ENCODE data around the gene RNF215. TPM values are rescaled to one million over a fixed set of nuclear protein-coding genes. Genes with fewer than 3 reads are reported as not detected.
"Not testable (repeated sequence)": the region's sequence is repeated elsewhere in the genome, so short reads cannot be mapped to it uniquely, and the experiment has no call there.

RNF215 gene
- total RNA-seq, 3 donors from 2014 or later (not counting 1 experiment from before 2014, with no cell fraction given): 7.5 to 9.8 (median 9.5) TPM

- Histone ChIP-seq H3K4me3 (ENCODE audit: low read length) (no peak overlapping the region), H3K27ac (ENCODE audit: low read length) (no peak overlapping the region), H3K36me3 (ENCODE audit: control insufficient read depth, insufficient read depth, low read length) (no peaks in the 10 kb centered on the region), H3K9me3 (ENCODE audit: control insufficient read depth, insufficient read depth, low read length) (no peaks in the 10 kb centered on the region), H3K27me3 (ENCODE audit: control insufficient read depth, insufficient read depth, low read length) (no peaks in the 10 kb centered on the region), H3K4me1 (ENCODE audit: control insufficient read depth, insufficient read depth, low read length) (no peaks in the 10 kb centered on the region)
- ATAC-seq (no peak), DNase-seq (no peak)
- H3K4me1 Mint-ChIP-seq: no peaks in the 10 kb centered on the region
- WGBS (ENCODE audit: insufficient coverage): 82% methylated on average over 13 of the region's 13 CpGs
- no peaks in the 10 kb centered on the region for H3K36me3 Mint-ChIP-seq
- intact Hi-C loops (cut with micrococcal nuclease): no loop called here
- TF ChIP-seq, protein P1, sequence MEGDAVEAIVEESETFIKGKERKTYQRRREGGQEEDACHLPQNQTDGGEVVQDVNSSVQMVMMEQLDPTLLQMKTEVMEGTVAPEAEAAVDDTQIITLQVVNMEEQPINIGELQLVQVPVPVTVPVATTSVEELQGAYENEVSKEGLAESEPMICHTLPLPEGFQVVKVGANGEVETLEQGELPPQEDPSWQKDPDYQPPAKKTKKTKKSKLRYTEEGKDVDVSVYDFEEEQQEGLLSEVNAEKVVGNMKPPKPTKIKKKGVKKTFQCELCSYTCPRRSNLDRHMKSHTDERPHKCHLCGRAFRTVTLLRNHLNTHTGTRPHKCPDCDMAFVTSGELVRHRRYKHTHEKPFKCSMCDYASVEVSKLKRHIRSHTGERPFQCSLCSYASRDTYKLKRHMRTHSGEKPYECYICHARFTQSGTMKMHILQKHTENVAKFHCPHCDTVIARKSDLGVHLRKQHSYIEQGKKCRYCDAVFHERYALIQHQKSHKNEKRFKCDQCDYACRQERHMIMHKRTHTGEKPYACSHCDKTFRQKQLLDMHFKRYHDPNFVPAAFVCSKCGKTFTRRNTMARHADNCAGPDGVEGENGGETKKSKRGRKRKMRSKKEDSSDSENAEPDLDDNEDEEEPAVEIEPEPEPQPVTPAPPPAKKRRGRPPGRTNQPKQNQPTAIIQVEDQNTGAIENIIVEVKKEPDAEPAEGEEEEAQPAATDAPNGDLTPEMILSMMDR (IDR thresholded peaks at IDR 0.05): no peak
- no peaks in the 10 kb centered on the region for H3K27me3 Mint-ChIP-seq (ENCODE audit: low read depth in 2 of 2)
- no peak overlapping the region for H3K4me3 Mint-ChIP-seq
- H3K9me3 Mint-ChIP-seq: no peaks in the 10 kb centered on the region
- no peak overlapping the region for H3K27ac Mint-ChIP-seq
Measured at GRCh38 chr22:30408388-30409102, 21.3 kb upstream of the RNF215 start.

- TF ChIP-seq, protein P1 (IDR thresholded peaks at IDR 0.05): no peak
- H3K4me3 Mint-ChIP-seq: no peak overlapping the region
- Histone ChIP-seq H3K4me1 (ENCODE audit: control insufficient read depth, insufficient read depth, low read length) (no peaks in the 10 kb centered on the region), H3K27me3 (ENCODE audit: control insufficient read depth, insufficient read depth, low read length) (no peaks in the 10 kb centered on the region), H3K4me3 (ENCODE audit: low read length) (no peak overlapping the region), H3K36me3 (ENCODE audit: control insufficient read depth, insufficient read depth, low read length) (no peaks in the 10 kb centered on the region), H3K27ac (ENCODE audit: low read length) (no peak overlapping the region), H3K9me3 (ENCODE audit: control insufficient read depth, insufficient read depth, low read length) (no peaks in the 10 kb centered on the region)
- intact Hi-C loops (cut with micrococcal nuclease): no loop called here
- ATAC-seq (no peak), DNase-seq (no peak)
- no peak overlapping the region for H3K27ac Mint-ChIP-seq
- H3K36me3 Mint-ChIP-seq: no peaks in the 10 kb centered on the region
- no peaks in the 10 kb centered on the region for H3K27me3 Mint-ChIP-seq (ENCODE audit: low read depth in 2 of 2)
- no peaks in the 10 kb centered on the region for H3K4me1 Mint-ChIP-seq
- no peaks in the 10 kb centered on the region for H3K9me3 Mint-ChIP-seq
- WGBS (ENCODE audit: insufficient coverage): 96% methylated on average over 6 of the region's 6 CpGs
Measured at GRCh38 chr22:30406400-30406799, 19.2 kb upstream of the RNF215 start.

- no peak for ATAC-seq
- Histone ChIP-seq H3K9me3 (ENCODE audit: control insufficient read depth, insufficient read depth, low read length) (no peaks in the 10 kb centered on the region), H3K27ac (ENCODE audit: low read length) (no peak overlapping the region), H3K4me1 (ENCODE audit: control insufficient read depth, insufficient read depth, low read length) (no peaks in the 10 kb centered on the region), H3K27me3 (ENCODE audit: control insufficient read depth, insufficient read depth, low read length) (no peaks in the 10 kb centered on the region), H3K4me3 (ENCODE audit: low read length) (no peak overlapping the region), H3K36me3 (ENCODE audit: control insufficient read depth, insufficient read depth, low read length) (no peaks in the 10 kb centered on the region)
- TF ChIP-seq, protein P1 (IDR thresholded peaks at IDR 0.05): no peak
- Mint-ChIP-seq H3K36me3 (no peaks in the 10 kb centered on the region), H3K9me3 (no peaks in the 10 kb centered on the region), H3K4me3 (no peak overlapping the region), H3K27ac (no peak overlapping the region), H3K4me1 (no peaks in the 10 kb centered on the region), H3K27me3 (ENCODE audit: low read depth in 2 of 2) (no peaks in the 10 kb centered on the region)
- intact Hi-C loops (cut with micrococcal nuclease): no loop called here
- 91% methylated on average over 2 of the region's 4 CpGs for WGBS (ENCODE audit: insufficient coverage)
- no peak for DNase-seq
Measured at GRCh38 chr22:30405731-30406130, 18.5 kb upstream of the RNF215 start.

- Mint-ChIP-seq H3K4me1 (no peaks in the 10 kb centered on the region), H3K4me3 (no peak overlapping the region), H3K27ac (no peak overlapping the region), H3K27me3 (ENCODE audit: low read depth in 2 of 2) (peaks cover 0 to under 1% of the 10 kb centered on the region in 2 donors), H3K9me3 (no peaks in the 10 kb centered on the region), H3K36me3 (no peaks in the 10 kb centered on the region)
- Histone ChIP-seq H3K36me3 (ENCODE audit: control insufficient read depth, insufficient read depth, low read length) (no peaks in the 10 kb centered on the region), H3K4me1 (ENCODE audit: control insufficient read depth, insufficient read depth, low read length) (no peaks in the 10 kb centered on the region), H3K27ac (ENCODE audit: low read length) (no peak overlapping the region), H3K9me3 (ENCODE audit: control insufficient read depth, insufficient read depth, low read length) (no peaks in the 10 kb centered on the region), H3K27me3 (ENCODE audit: control insufficient read depth, insufficient read depth, low read length) (no peaks in the 10 kb centered on the region), H3K4me3 (ENCODE audit: low read length) (no peak overlapping the region)
- DNase-seq (no peak), ATAC-seq (no peak)
- WGBS (ENCODE audit: insufficient coverage): 84% methylated on average over 6 of the region's 6 CpGs
- TF ChIP-seq, protein P1 (IDR thresholded peaks at IDR 0.05): no peak
- intact Hi-C loops (cut with micrococcal nuclease): no loop called here
Measured at GRCh38 chr22:30404307-30404706, 17.1 kb upstream of the RNF215 start.

DNA sequence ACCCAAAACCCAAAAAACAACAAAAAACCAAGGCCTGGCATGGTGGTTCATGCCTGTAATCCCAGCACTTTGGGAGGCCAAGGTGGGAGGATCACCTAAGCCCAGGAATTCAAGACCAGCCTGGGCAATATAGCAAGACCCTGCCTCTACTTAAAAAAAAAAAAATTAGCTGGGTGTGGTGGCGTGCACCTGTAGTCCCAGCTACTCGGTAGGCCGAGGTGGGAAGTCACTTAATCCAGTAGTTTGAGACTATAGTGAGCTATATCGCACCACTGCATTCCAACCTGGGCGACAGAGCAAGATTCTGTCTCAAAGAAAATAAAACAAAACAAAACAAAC lies 15.5 kb upstream of the RNF215 start:
- H3K27me3 ChIP-seq (ENCODE audit: control insufficient read depth, insufficient read depth, low read length); H3K4me3 Mint-ChIP-seq; ATAC-seq; H3K4me3 ChIP-seq (ENCODE audit: low read length); H3K9me3 ChIP-seq (ENCODE audit: control insufficient read depth, insufficient read depth, low read length); H3K36me3 ChIP-seq (ENCODE audit: control insufficient read depth, insufficient read depth, low read length); intact Hi-C loops (cut with micrococcal nuclease); H3K27ac ChIP-seq (ENCODE audit: low read length); H3K9me3 Mint-ChIP-seq; H3K27ac Mint-ChIP-seq; H3K36me3 Mint-ChIP-seq; DNase-seq: not testable (repeated sequence)
- WGBS (ENCODE audit: insufficient coverage): 93% methylated on average over 5 of the region's 5 CpGs
- peaks cover 15 to 16% of the 10 kb centered on the region in 2 donors for H3K27me3 Mint-ChIP-seq (ENCODE audit: low read depth in 2 of 2)
- peaks cover 14% of the 10 kb centered on the region for H3K4me1 ChIP-seq (ENCODE audit: control insufficient read depth, insufficient read depth, low read length)
- H3K4me1 Mint-ChIP-seq: peaks cover 13 to 15% of the 10 kb centered on the region in 2 donors
